ENCODE data around the gene NR3C2.

- TF ChIP-seq GABPA (IDR thresholded peaks at IDR 0.05; ENCODE audit: low read depth) (no peak), POLR2AphosphoS5 (IDR thresholded peaks at IDR 0.05; ENCODE audit: low read length) (no peak), SPI1 (IDR thresholded peaks at IDR 0.05; ENCODE audit: borderline replicate concordance, insufficient read depth, low read depth, low read length) (no peak), IRF5 (IDR thresholded peaks at IDR 0.05; ENCODE audit: borderline replicate concordance) (no peak), REST (IDR thresholded peaks at IDR 0.05; ENCODE audit: low read depth, low read length) (no peak), ESRRA (IDR thresholded peaks at IDR 0.05; ENCODE audit: low read length) (no peak)
Measured at GRCh38 chr4:148069086-148069894, 372.9 kb downstream of the NR3C2 start.
